ENCODE results near the gene FBXW11. TPM values are rescaled to one million over a fixed set of nuclear protein-coding genes. Genes with fewer than 3 reads are reported as not detected.

Gene FBXW11
- total RNA-seq, 1 experiment from 2014 or later: 85.3 TPM

DNA sequence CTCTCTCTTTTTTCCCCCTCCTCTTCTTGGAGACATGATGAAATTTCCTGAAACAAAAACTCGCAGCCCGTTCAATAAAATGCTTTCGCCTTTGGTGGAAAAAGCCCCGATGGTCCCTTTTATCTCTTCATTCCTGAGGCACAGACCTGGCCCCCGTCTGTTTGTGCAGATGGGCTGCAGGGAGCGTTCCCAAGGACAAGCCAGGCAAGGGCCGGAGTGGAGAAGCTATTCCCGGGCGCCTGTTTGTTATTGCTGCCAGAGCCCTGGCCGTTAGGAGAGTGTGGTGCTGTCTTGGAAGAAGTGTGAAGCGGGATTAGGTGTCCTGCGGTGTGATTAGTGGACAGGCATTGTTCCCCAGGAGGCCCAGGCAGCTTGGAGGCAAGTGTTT lies 149.0 kb downstream of the FBXW11 start:
- Histone ChIP-seq H3K79me1 (ENCODE audit: insufficient read depth, low read depth, low read length, poor library complexity, severe bottlenecking) (no peaks in the 10 kb centered on the region), H3K56ac (ENCODE audit: insufficient read length, low read depth, low read length) (no peak overlapping the region), H3K79me2 (ENCODE audit: insufficient read depth, low read length) (no peaks in the 10 kb centered on the region), H3T11ph (ENCODE audit: low read length) (no peak overlapping the region), H3K4me1 (ENCODE audit: insufficient read depth, low read length) (no peaks in the 10 kb centered on the region), H4K20me1 (ENCODE audit: control insufficient read depth, insufficient read depth, insufficient read length) (no peaks in the 10 kb centered on the region), H4K8ac (replicated peaks; ENCODE audit: insufficient read length, low read depth, low read length) (no peak overlapping the region), H2AK5ac (ENCODE audit: insufficient read length, low read length) (no peak overlapping the region), H2BK5ac (ENCODE audit: insufficient read length, low read length) (no peak overlapping the region), H3K23me2 (ENCODE audit: insufficient read length, low read depth, low read length, poor library complexity, severe bottlenecking) (no peaks in the 10 kb centered on the region), H3K23ac (ENCODE audit: insufficient read length, low read depth, low read length) (no peak overlapping the region), H2BK15ac (ENCODE audit: low read depth, low read length) (no peak overlapping the region), H3K4me2 (ENCODE audit: insufficient read depth, insufficient read length, low read length) (no peak overlapping the region), H3K27me3 (ENCODE audit: insufficient read depth, low read length) (no peaks in the 10 kb centered on the region), H3K14ac (ENCODE audit: insufficient read depth, low read length) (no peak overlapping the region), H3K9me3 (ENCODE audit: control insufficient read depth, low read depth, low read length) (no peaks in the 10 kb centered on the region), H3K27ac (ENCODE audit: insufficient read length, low read depth, low read length) (no peak overlapping the region), H4K5ac (ENCODE audit: insufficient read length, low read depth, low read length) (no peak overlapping the region), H2BK12ac (ENCODE audit: insufficient read length, low read depth, low read length) (no peak overlapping the region), H3K9ac (ENCODE audit: extremely low read depth, insufficient read length, low read length) (no peak overlapping the region), H2BK20ac (ENCODE audit: low read depth, low read length, poor library complexity, severe bottlenecking) (no peak overlapping the region), H2BK120ac (ENCODE audit: low read depth, low read length, poor library complexity, severe bottlenecking) (no peak overlapping the region), H4K91ac (ENCODE audit: insufficient read length, low read depth, low read length) (no peak overlapping the region), H3K18ac (ENCODE audit: insufficient read length, low read depth, low read length) (no peak overlapping the region), H2AFZ (ENCODE audit: low read length) (no peak overlapping the region), H3K4ac (ENCODE audit: low read depth, low read length) (no peak overlapping the region)
- peak overlapping the region in 1 of 3 experiments; percentile 56; a peak in 3 of 7 replicates for H3K27ac Mint-ChIP-seq
- peaks cover 16 to 21% of the 10 kb centered on the region in 2 experiments for H3K4me1 Mint-ChIP-seq
- H3K4me3 Mint-ChIP-seq: no peak overlapping the region
- TF ChIP-seq CTCF (conservative IDR thresholded peaks at IDR 0.05): no peak
- WGBS (ENCODE audit: extremely low coverage, insufficient read length, low lambda C conversion rate): no CpG with 5 or more reads among the region's 12 CpGs
- H3K36me3 Mint-ChIP-seq (ENCODE audit: insufficient read depth in 1 of 3, low read depth in 3 of 3): peaks cover 4 to 13% (median 6%) of the 10 kb centered on the region in 3 experiments; a peak in 6 of 7 replicates
- H3K27me3 Mint-ChIP-seq (ENCODE audit: low read depth): peaks cover 2% of the 10 kb centered on the region; the same call in 1 of the 2 replicates
- no peaks in the 10 kb centered on the region for H3K9me3 Mint-ChIP-seq
- DNase-seq: no peak
